ENCODE measurements around the gene PIGU.

The PIGU gene

DNA sequence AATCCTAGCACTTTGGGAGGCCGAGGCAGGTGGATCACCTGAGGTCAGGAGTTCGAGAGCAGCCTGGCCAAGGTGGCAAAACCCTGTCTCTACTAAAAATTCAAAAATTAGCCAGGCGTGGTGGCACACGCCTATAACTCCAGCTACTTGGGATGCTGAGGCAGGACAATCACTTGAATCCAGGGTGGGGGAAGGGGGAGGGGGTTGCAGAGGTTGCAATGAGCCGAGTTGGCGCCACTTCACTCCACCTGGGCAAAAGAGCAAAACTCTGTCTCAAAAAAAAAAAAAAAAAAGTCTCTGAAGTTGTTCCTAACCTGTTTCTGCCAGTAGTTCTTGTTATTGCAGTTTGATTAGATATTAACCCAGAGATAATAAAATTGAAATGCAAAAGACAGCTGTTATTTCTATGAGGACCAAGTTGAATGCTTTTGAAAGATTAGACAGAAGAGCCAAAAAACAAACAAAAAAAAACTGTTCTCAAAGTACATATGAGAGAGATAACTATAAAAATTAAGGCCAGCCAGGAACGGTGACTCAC lies 22.6 kb downstream of the PIGU start:
- DNase-seq: no peak

GRCh38 chr20:34651200-34651599 lies 25.7 kb downstream of the PIGU start:
- no peak for DNase-seq

DNA sequence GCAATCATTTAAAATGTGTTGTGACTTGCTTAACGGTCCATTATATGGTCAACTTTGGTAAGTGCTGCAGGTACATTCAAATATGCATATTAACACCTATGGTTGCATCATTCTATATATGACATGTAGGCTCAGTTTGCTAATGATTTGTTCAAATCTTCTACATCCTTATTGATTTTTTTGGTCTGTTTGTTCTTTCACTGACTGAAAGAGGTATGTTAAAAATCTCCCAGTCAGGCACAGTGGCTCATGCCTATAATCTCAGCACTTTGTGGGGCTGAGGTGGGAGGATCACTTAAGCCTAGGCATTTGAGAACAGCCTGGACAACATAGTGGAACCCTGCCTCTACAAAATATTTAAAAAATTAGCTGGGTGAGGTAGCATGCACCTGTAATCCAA lies 29.2 kb downstream of the PIGU start:
- DNase-seq: no peak

GRCh38 chr20:34644951-34645350 lies 31.9 kb downstream of the PIGU start:
- no peak for DNase-seq

GRCh38 chr20:34644345-34644744 lies 32.5 kb downstream of the PIGU start:
- no peak for DNase-seq

DNA sequence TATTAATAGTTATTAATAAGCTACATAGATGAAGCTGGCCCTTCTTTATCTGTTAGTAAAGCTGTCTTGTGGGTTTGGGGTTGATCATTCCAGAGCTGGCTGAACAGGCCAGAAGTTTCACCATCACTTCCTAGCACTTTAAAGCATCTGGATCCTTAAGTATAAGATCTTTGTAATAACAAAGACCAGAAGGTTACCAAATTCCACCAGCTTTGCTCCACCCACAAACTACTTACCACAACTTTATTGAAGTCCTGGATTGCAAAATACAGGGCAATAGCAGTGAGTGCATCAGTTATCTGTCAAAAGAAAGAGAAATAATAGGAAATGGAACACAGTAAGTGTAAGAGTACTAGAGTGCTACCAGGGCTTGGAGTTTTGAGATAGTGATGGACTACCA lies 33.0 kb downstream of the PIGU start:
- no peak for DNase-seq

GRCh38 chr20:34642009-34642408 lies 34.9 kb downstream of the PIGU start:
- DNase-seq: no peak

DNA sequence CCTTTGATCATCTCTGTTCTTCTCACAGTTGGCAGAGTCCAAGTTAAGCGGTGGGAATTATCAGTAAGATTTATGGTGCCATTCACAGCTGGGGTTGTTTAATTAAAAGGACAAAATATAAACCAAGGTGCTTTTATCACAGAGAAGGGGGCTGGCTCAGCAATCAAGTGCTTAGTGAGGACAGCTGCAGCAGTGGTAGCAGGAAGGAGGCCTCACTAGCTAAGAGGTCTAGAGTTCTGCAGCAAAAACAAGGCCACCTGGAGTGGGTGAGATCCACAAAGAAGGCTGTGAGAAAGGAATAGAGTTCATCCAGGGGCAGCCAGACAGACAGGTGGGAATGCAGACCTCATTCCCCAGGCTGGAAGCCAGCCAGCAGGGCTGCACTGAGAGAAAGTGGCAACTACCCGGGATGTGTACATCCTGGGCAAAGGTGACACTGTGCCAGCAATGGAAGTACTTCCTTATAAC lies 37.1 kb downstream of the PIGU start:
- DNase-seq: peak; percentile 84

GRCh38 chr20:34638532-34638931 lies 38.4 kb downstream of the PIGU start:
- DNase-seq: no peak

DNA sequence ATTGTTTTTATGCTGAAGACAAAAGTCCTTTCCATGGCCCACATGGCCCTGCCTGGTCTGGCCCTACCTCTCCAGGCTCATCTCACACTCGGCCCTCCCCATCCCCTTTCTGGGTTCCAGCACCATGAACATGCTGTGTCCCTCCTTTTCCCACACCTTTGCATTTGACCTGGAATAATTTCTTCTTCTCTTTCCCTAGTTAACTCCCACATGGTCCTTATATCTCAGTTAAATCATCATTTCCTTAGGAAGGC lies 38.9 kb downstream of the PIGU start:
- DNase-seq: no peak

- no peak for DNase-seq
These were observed 39.5 kb downstream of the PIGU start for GRCh38 chr20:34637245-34638038.

GRCh38 chr20:34636648-34637047 lies 40.2 kb downstream of the PIGU start:
- no peak for DNase-seq

- DNase-seq: no peak
These were observed 42.5 kb downstream of the PIGU start for GRCh38 chr20:34634392-34634791.

DNA sequence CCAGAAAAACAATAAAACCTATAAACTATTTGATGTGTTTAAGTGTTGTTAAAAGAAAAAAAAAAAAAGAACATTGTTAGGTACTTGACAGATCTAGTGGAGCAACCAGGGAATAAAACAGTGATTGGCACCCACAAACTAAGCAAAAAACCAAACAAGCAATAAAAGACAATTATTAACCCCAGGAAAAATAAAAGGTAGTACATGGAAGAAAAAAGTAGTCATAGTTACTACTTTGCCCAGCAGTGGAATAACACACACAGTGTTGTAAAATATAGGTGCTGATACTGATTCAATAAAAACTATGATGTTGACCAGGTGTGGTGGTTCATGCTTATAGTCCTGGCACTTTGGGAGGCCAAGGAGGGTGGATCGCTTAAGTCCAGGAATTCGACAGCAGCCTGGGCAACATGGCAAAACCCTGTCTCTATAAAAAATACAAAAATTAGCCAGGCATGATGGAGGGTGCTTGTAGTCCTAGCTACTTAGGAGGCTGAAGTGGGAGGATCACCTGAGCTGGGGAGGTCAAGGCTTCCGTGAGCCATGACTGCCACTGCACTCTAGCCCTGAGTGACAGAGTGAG lies 43.9 kb downstream of the PIGU start:
- DNase-seq: no peak

GRCh38 chr20:34629904-34630303 lies 47.0 kb downstream of the PIGU start:
- DNase-seq: no peak

GRCh38 chr20:34629342-34629741 lies 47.5 kb downstream of the PIGU start:
- DNase-seq: no peak

- no peak for DNase-seq
These were observed 48.9 kb downstream of the PIGU start for GRCh38 chr20:34628026-34628425.

DNA sequence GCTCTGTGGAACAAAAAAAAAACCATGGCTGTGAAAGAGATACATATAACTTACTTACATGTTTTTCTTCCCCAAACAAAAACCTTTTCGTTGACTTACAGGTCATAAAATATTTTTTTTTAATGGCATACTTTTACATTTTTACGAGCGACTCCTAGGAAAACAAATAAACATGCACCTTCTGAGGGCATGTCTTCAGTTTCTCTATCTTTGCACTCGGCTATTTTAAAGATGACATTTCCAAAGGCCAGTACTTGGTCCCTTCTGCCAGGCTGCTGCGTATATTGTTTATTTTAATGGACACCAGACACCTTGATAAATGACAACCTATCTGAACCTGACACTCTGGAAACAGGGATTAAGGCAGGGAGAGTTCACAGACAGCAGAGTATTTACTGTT lies 49.4 kb downstream of the PIGU start:
- DNase-seq: no peak

GRCh38 chr20:34626992-34627391 lies 49.9 kb downstream of the PIGU start:
- DNase-seq: no peak

DNA sequence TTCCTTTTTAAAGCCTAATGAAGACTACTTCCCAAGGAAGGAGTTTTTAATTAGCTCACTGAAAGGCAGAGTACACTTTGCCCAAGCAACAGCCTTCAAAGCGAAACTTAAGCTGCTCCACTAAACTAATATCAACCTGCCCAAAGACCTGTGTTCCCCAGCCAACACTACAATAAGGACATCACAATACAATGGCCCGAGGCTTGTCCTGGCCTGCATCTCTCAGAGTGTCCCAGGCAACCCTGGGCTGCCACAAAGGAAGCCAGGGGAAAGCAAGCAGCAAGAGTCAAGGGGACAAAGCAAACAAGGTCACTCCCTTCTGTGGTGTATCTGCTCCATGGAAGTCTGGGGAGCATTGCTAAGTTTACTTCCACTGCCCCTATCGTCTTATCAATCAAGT lies 52.3 kb downstream of the PIGU start:
- no peak for DNase-seq

- no peak for DNase-seq
These were observed 54.0 kb downstream of the PIGU start for GRCh38 chr20:34622821-34623451.

- peak; percentile 32 for DNase-seq
These were observed 55.2 kb downstream of the PIGU start for GRCh38 chr20:34621383-34622367.

DNA sequence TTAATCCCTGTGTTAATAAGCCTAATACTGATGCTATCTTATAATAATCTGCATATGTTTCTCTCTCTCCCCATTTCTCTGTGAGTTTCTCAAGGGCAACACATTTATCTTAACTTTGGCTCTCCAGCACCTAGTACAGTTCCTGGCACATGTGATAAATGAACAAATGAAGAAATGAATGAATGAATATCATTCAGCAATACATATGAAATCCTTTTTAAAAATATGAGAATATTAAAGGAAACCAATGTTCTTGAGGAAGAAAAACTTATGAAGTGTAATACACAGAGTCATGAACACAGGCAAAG lies 55.9 kb downstream of the PIGU start:
- no peak for DNase-seq
